Calu3 (cell line): ENCODE measurements around the gene SAFB. TPM values are rescaled to one million over a fixed set of nuclear protein-coding genes. Genes with fewer than 3 reads are reported as not detected.
A peak's percentile ranks its signal among the peaks of the same experiment; 100 is the strongest.

Source experiments
- BruUV-seq: library from RNA; stranded (reverse); fragments of 400-500 nt; replicated peaks from 2 replicates; lab custom pipeline; 2021; lab: Mats Ljungman, UMichigan
- CTCF ChIA-PET: fragments of 300-600 bp; sonication (Branson Sonifier 250); formaldehyde crosslinking; loops from one replicate; lab custom pipeline; 2022; ENCODE audit warnings: antibody characterized with exemption; lab: Charles Lee
- DNase-seq: peaks from one replicate; pipeline ENCODE4 v3.0.0; 2022
- H3K27ac Mint-ChIP-seq: one replicate; pipeline ENCODE4 v1.8.0; 2022; ENCODE audit warnings: mixed read lengths; ENCODE audit not compliant: unreplicated experiment
- H3K27me3 Mint-ChIP-seq: one replicate; pipeline ENCODE4 v1.8.0; 2022; ENCODE audit warnings: mixed read lengths; ENCODE audit not compliant: unreplicated experiment
- H3K36me3 Mint-ChIP-seq: one replicate; pipeline ENCODE4 v1.8.0; 2022; ENCODE audit warnings: mild to moderate bottlenecking, moderate library complexity, mixed read lengths; ENCODE audit not compliant: insufficient read depth, unreplicated experiment
- H3K4me1 Mint-ChIP-seq: one replicate; pipeline ENCODE4 v1.8.0; 2022; ENCODE audit warnings: mild to moderate bottlenecking, low read depth, mixed read lengths; ENCODE audit not compliant: unreplicated experiment
- H3K4me3 Mint-ChIP-seq: one replicate; pipeline ENCODE4 v1.8.0; 2022; ENCODE audit warnings: mild to moderate bottlenecking, low read depth, moderate library complexity, mixed read lengths; ENCODE audit not compliant: unreplicated experiment
- H3K9me3 Mint-ChIP-seq: one replicate; pipeline ENCODE4 v1.8.0; 2022; ENCODE audit warnings: low read depth, mixed read lengths; ENCODE audit not compliant: unreplicated experiment
- intact Hi-C: fragments of 100-400 bp; cut with micrococcal nuclease; formaldehyde crosslinking; loops from one replicate; pipeline ENCODE4 v1.10.0; 2022; ENCODE audit not compliant: unreplicated experiment
- total RNA-seq: library from RNA; stranded (reverse); gene quantifications from 2 replicates; pipeline ENCODE4 v1.2.3, GENCODE V29; 2022
- TF ChIP-seq, protein P1 (sequence below): fragments of 200-600 bp; IDR thresholded peaks from one replicate; pipeline ENCODE4 v1.8.0; 2022; ENCODE audit warnings: antibody characterized with exemption; ENCODE audit not compliant: unreplicated experiment

Gene SAFB
- total RNA-seq, 1 experiment from 2014 or later: 87.3 TPM

GRCh38 chr19:5690125-5690954 is 67.5 kb downstream of the SAFB start, which contains the start of gene RPL36:
RPL36 (plus strand) TSS chr19:5690295; CDS start chr19:5690508, 213 bp downstream.
- TSS peak; percentile 80 for BruUV-seq
- Mint-ChIP-seq H3K4me1 (no peaks in the 10 kb centered on the region), H3K4me3 (peak within 1 kb of the TSS; percentile 99), H3K27me3 (no peaks in the 10 kb centered on the region), H3K9me3 (no peaks in the 10 kb centered on the region), H3K36me3 (peaks cover 76% of the 10 kb centered on the region), H3K27ac (peak within 1 kb of the TSS; percentile 98)
- TF ChIP-seq, protein P1, sequence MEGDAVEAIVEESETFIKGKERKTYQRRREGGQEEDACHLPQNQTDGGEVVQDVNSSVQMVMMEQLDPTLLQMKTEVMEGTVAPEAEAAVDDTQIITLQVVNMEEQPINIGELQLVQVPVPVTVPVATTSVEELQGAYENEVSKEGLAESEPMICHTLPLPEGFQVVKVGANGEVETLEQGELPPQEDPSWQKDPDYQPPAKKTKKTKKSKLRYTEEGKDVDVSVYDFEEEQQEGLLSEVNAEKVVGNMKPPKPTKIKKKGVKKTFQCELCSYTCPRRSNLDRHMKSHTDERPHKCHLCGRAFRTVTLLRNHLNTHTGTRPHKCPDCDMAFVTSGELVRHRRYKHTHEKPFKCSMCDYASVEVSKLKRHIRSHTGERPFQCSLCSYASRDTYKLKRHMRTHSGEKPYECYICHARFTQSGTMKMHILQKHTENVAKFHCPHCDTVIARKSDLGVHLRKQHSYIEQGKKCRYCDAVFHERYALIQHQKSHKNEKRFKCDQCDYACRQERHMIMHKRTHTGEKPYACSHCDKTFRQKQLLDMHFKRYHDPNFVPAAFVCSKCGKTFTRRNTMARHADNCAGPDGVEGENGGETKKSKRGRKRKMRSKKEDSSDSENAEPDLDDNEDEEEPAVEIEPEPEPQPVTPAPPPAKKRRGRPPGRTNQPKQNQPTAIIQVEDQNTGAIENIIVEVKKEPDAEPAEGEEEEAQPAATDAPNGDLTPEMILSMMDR: peak; percentile 79
- peak; percentile 96 for DNase-seq
- intact Hi-C loops: no loop called here
- CTCF ChIA-PET: interaction anchor here (0.6 to 1.6 kb wide), 6 partner anchors 15 to 1024 kb away, joined by 3 to 5 read pairs (median 3); partner anchors contain the start of genes CATSPERD and LONP1

DNA sequence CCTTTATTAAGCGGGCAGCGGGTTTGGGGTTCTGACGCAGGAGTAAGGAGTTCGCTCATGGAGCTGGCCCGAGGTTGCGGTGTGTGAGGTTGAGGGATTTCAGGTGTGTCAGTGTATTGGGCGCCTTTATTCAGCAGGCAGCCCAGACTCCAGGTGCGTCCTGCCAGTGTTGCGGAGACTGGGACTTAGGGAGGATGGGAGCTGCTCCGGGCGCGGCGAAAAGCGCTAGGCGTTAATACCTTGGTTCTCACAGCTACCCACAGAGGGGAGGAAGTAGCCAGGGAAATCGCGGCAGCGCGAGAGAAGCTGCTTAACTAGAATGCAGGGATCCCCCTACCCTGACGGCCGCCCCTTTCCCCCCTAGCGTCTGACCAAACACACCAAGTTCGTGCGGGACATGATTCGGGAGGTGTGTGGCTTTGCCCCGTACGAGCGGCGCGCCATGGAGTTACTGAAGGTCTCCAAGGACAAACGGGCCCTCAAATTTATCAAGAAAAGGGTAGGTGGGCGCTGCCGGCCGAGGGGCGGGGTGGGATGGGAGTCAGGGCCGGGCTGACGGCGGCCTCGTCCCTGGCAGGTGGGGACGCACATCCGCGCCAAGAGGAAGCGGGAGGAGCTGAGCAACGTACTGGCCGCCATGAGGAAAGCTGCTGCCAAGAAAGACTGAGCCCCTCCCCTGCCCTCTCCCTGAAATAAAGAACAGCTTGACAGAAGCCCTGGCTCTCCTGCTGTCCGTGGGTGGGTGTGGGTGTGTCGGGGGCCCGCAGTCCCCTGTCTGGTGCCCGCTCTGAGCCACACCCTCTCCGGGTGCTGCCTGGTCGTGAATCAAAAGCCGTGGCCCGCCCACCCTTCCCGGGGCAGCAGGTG is 68.3 kb downstream of the SAFB start:
- BruUV-seq: no TSS peak
- Mint-ChIP-seq H3K27ac (peak overlapping the region; percentile 98), H3K9me3 (no peaks in the 10 kb centered on the region), H3K27me3 (no peaks in the 10 kb centered on the region), H3K4me1 (no peaks in the 10 kb centered on the region), H3K36me3 (peaks cover 82% of the 10 kb centered on the region), H3K4me3 (peak overlapping the region; percentile 99)
- TF ChIP-seq, protein P1: no peak
- CTCF ChIA-PET: interaction anchor here (0.6 to 1.0 kb wide), 3 partner anchors 29 to 592 kb away, joined by 3 to 4 read pairs (median 3); partner anchors contain the start of genes CATSPERD and LONP1
- DNase-seq: peak; percentile 49
- intact Hi-C loops: no loop called here

DNA sequence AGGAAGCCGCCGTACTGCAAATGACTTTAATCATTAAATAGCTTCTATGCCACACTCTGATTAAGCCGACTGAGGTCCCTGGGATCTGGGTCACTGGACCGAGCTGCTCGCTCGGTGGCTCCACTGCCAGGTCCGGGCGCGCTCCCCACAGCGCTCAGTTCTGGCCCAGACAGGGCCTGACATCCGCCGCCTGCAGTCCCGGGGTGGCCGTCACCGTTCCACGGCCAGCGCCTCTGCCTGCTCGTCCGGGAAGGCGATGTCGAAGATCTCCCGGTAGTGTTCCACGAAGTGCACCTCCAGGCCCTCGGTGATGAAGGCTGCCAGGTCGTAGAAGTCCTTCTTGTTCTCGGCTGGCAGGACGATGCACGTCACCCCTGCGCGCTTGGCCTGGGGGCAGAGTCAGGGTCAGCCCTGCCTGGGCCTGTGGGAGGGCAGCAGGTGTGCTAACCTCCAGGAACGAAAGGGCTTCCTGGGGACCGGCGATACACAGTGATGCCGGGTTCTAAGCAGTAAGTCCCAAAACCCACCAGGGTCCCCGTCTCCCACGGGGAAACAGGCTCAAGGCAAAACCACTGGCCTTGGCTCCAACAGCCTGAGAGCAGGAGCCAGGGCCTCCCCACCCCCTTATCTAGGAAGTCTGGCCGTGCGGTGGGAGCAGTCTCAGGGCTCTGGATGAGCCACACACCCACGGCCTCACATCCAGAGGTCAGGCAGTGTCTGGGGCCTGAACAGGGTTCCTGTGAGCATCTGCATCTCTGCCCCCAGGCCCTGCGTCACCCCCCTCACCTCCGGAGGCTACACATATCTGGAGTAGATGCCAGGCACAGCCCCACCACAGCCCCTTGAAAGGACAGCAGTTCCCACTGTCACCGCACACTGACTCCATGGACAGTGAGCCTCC is 69.2 kb downstream of the SAFB start:
- peak overlapping the region; percentile 50 for H3K27ac Mint-ChIP-seq
- H3K36me3 Mint-ChIP-seq: peaks cover 79% of the 10 kb centered on the region
- no peak for DNase-seq
- CTCF ChIA-PET: interaction anchor here (0.6 kb wide), 1 partner anchor 338 kb away, joined by 4 read pairs; no protein-coding TSS in a partner anchor
- BruUV-seq: no TSS peak
- TF ChIP-seq, protein P1: no peak
- H3K9me3 Mint-ChIP-seq: no peaks in the 10 kb centered on the region
- H3K4me3 Mint-ChIP-seq: peak overlapping the region; percentile 99
- no peaks in the 10 kb centered on the region for H3K4me1 Mint-ChIP-seq
- H3K27me3 Mint-ChIP-seq: no peaks in the 10 kb centered on the region
- intact Hi-C loops: no loop called here
